HepG2 (cell line): ENCODE measurements around the gene BTBD19. TPM values are rescaled to one million over a fixed set of nuclear protein-coding genes. Genes with fewer than 3 reads are reported as not detected.

Source experiments
- ARNT ChIP-seq: fragments of 450-650 bp; IDR thresholded peaks from 2 replicates; pipeline ENCODE4 v1.6.1; 2017
- CAMTA2 ChIP-seq: sonication (generic); formaldehyde crosslinking; IDR thresholded peaks from 2 replicates; pipeline ENCODE4 v1.4.0; 2020; ENCODE audit warnings: mild to moderate bottlenecking, missing genetic modification reagents, borderline replicate concordance
- FOXA3 ChIP-seq: IDR thresholded peaks from 2 replicates; pipeline ENCODE4 v1.6.1; 2016; ENCODE audit warnings: missing genetic modification reagents, missing compliant biosample characterization
- FOXP1 ChIP-seq, 2 experiments: fragments of 450-650 bp in 1 of 2; IDR thresholded peaks; 2 replicates each; pipeline ENCODE4 v1.6.1; 2017 to 2018; ENCODE audit warnings: antibody characterized with exemption in 1 of 2
- HHEX ChIP-seq: IDR thresholded peaks from 2 replicates; pipeline ENCODE4 v1.6.1; 2016; ENCODE audit warnings: control low read depth
- MYNN ChIP-seq: sonication (generic); formaldehyde crosslinking; IDR thresholded peaks from 2 replicates; pipeline ENCODE4 v1.4.0; 2020; ENCODE audit warnings: mild to moderate bottlenecking, low read depth, missing genetic modification reagents
- NCOR1 ChIP-seq: fragments of 200-600 bp; sonication (generic); IDR thresholded peaks from 2 replicates; pipeline ENCODE4 v1.7.0; 2017; ENCODE audit warnings: antibody characterized with exemption, low read length, borderline replicate concordance
- NFKB2 ChIP-seq: sonication (generic); formaldehyde crosslinking; IDR thresholded peaks from 2 replicates; pipeline ENCODE4 v1.4.0; 2020; ENCODE audit warnings: missing genetic modification reagents, borderline replicate concordance
- NR1H2 ChIP-seq: sonication (generic); formaldehyde crosslinking; IDR thresholded peaks from 2 replicates; pipeline ENCODE4 v1.8.1; 2022; ENCODE audit warnings: low read depth, missing genetic modification reagents, borderline replicate concordance
- RFX5 ChIP-seq: IDR thresholded peaks from 2 replicates; pipeline ENCODE4 v1.6.1; 2011; ENCODE audit warnings: low read depth, low read length, improper control_type of control experiment
- SIX1 ChIP-seq: sonication (generic); formaldehyde crosslinking; IDR thresholded peaks from 2 replicates; pipeline ENCODE4 v1.4.0; 2020; ENCODE audit warnings: missing genetic modification reagents, borderline replicate concordance
- SMAD9 ChIP-seq: sonication (generic); formaldehyde crosslinking; IDR thresholded peaks from 2 replicates; pipeline ENCODE4 v1.5.1; 2020; ENCODE audit warnings: mild to moderate bottlenecking, missing genetic modification reagents
- SOX13 ChIP-seq, 3 experiments: fragments of 450-650 bp in 1 of 3; sonication (generic) in 1 of 3; formaldehyde crosslinking in 1 of 3; IDR thresholded peaks in 2 of 3; conservative IDR thresholded peaks in 1 of 3; 2 replicates each; pipeline versions ENCODE4 v1.5.0 to v1.6.1; 2016 to 2020; ENCODE audit warnings: antibody characterized with exemption in 1 of 3, mild to moderate bottlenecking in 1 of 3, missing compliant biosample characterization in 1 of 3, missing genetic modification reagents in 1 of 3, moderate library complexity in 1 of 3
- ZNF138 ChIP-seq: sonication (generic); formaldehyde crosslinking; IDR thresholded peaks from 2 replicates; pipeline ENCODE4 v1.5.0; 2020; ENCODE audit warnings: mild to moderate bottlenecking, low read depth, missing genetic modification reagents
- ZNF24 ChIP-seq: fragments of 450-650 bp; IDR thresholded peaks from 2 replicates; pipeline ENCODE4 v1.6.1; 2017; ENCODE audit warnings: antibody characterized with exemption, mild to moderate bottlenecking
- ZNF460 ChIP-seq: sonication (generic); formaldehyde crosslinking; IDR thresholded peaks from 2 replicates; pipeline ENCODE4 v1.5.1; 2020; ENCODE audit warnings: missing genetic modification reagents, mild to moderate bottlenecking, borderline replicate concordance
- ZNF556 ChIP-seq: sonication (generic); formaldehyde crosslinking; IDR thresholded peaks from 2 replicates; pipeline ENCODE4 v1.4.0; 2020; ENCODE audit warnings: mild to moderate bottlenecking, missing genetic modification reagents, borderline replicate concordance
- ZNF564 ChIP-seq: sonication (generic); formaldehyde crosslinking; IDR thresholded peaks from 2 replicates; pipeline ENCODE4 v1.8.1; 2023; ENCODE audit warnings: mild to moderate bottlenecking, missing genetic modification reagents
- polyA plus RNA-seq, 8 experiments: library from polyadenylated mRNA; depleted of rRNA in 3 of 8; stranded (reverse) in 7 of 8; unstranded in 1 of 8; fragments of >200 nt; fragmentation: Illumina TruSeq in 4 of 8; extraction: Trizol in 4 of 8; gene quantifications; 2 replicates each; pipeline versions ENCODE4 v1.2.1 to v1.2.3, GENCODE V29; 2011 to 2016; ENCODE audit warnings: low read depth in 4 of 8, missing spikeins in 1 of 8, mixed read lengths in 1 of 8; ENCODE audit not compliant: insufficient read depth in 1 of 8
- total RNA-seq, 5 experiments: library from RNA; depleted of rRNA; stranded (reverse); fragments of >200 nt; fragmentation: Illumina TruSeq; extraction: Trizol; gene quantifications; 2 replicates each; pipeline ENCODE4 v1.2.3, GENCODE V29; 2016; ENCODE audit warnings: low read depth in 1 of 5
- TF ChIP-seq, protein P1 (sequence below): fragments of 450-650 bp; IDR thresholded peaks from 2 replicates; pipeline ENCODE4 v1.6.1; 2017; ENCODE audit warnings: mild to moderate bottlenecking
- TF ChIP-seq, protein P2 (sequence below): sonication (generic); formaldehyde crosslinking; IDR thresholded peaks from 2 replicates; pipeline ENCODE4 v1.4.0; 2020; ENCODE audit warnings: missing genetic modification reagents, borderline replicate concordance
- TF ChIP-seq, protein P3 (sequence below): sonication (generic); formaldehyde crosslinking; IDR thresholded peaks from 2 replicates; pipeline ENCODE4 v1.8.0; 2022; ENCODE audit warnings: mild to moderate bottlenecking, missing genetic modification reagents
- TF ChIP-seq, protein P4 (sequence below): IDR thresholded peaks from 2 replicates; pipeline ENCODE4 v1.6.1; 2012; ENCODE audit warnings: low read depth, low read length, improper control_type of control experiment

BTBD19 gene
- total and polyA plus RNA-seq, 2 of the 13 experiments (the other 11 are each of a cell fraction or from before 2014, with no cell fraction given): 2.7 to 6.7 TPM

DNA sequence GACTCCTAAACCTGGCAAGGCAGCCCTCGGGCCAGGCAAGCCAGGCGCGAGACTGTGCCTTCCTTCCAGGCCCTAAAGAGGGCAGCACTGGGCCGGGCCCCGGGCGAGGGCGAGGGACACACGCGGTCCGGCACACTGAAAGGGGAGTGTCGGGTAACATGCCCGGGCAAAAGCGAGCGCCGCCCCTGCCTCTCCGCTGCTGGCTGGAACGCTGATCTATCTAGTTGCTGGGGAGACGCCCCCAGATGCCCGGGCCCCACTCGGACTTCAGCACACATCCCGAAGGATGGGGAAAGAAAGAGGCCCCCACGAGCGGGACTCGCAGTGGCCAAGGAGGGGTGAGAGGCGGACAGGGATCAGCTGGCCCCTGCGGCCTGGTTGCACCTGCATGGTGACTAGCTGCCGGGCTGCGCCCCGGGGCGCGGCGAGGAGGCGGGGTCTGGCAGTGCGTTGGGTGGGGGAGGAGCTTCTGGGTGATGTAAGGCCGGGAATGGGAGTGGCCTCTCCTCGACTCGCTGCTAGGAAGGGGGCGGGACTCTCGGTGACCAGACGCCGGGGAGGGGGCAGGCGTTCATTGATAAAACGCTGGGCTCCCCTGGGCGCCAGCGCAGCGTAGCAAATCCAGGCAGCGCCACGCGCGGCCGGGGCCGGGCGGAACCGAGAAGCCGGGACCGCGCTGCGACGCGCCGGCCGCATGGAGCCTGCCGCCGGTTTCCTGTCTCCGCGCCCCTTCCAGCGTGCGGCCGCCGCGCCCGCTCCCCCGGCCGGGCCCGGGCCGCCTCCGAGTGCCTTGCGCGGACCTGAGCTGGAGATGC lies 8.3 kb upstream of the BTBD19 start, which contains the start of gene PLK3 (continued):
- TF ChIP-seq, protein P1, sequence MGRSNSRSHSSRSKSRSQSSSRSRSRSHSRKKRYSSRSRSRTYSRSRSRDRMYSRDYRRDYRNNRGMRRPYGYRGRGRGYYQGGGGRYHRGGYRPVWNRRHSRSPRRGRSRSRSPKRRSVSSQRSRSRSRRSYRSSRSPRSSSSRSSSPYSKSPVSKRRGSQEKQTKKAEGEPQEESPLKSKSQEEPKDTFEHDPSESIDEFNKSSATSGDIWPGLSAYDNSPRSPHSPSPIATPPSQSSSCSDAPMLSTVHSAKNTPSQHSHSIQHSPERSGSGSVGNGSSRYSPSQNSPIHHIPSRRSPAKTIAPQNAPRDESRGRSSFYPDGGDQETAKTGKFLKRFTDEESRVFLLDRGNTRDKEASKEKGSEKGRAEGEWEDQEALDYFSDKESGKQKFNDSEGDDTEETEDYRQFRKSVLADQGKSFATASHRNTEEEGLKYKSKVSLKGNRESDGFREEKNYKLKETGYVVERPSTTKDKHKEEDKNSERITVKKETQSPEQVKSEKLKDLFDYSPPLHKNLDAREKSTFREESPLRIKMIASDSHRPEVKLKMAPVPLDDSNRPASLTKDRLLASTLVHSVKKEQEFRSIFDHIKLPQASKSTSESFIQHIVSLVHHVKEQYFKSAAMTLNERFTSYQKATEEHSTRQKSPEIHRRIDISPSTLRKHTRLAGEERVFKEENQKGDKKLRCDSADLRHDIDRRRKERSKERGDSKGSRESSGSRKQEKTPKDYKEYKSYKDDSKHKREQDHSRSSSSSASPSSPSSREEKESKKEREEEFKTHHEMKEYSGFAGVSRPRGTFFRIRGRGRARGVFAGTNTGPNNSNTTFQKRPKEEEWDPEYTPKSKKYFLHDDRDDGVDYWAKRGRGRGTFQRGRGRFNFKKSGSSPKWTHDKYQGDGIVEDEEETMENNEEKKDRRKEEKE: no peak
- peak; percentile 77 for TF ChIP-seq ZNF24
- TF ChIP-seq ZNF460 (CRISPR knock-in tag): peak; percentile 43; the same call in 1 of the 2 replicates
- no peak for TF ChIP-seq ARNT
- no peak for TF ChIP-seq SMAD9 (CRISPR knock-in tag)
- TF ChIP-seq ZNF564 (CRISPR knock-in tag): no peak; the same call in 1 of the 2 replicates
- no peak; the same call in 1 of the 2 replicates for TF ChIP-seq CAMTA2 (CRISPR knock-in tag)
- TF ChIP-seq, protein P2, sequence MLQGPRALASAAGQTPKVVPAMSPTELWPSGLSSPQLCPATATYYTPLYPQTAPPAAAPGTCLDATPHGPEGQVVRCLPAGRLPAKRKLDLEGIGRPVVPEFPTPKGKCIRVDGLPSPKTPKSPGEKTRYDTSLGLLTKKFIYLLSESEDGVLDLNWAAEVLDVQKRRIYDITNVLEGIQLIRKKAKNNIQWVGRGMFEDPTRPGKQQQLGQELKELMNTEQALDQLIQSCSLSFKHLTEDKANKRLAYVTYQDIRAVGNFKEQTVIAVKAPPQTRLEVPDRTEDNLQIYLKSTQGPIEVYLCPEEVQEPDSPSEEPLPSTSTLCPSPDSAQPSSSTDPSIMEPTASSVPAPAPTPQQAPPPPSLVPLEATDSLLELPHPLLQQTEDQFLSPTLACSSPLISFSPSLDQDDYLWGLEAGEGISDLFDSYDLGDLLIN (CRISPR knock-in tag): no peak
- TF ChIP-seq NCOR1: no peak; the same call in 1 of the 2 replicates
- TF ChIP-seq MYNN (CRISPR knock-in tag): no peak
- peak; percentile 79 for TF ChIP-seq ZNF556 (CRISPR knock-in tag)
- peak; percentile 78 for TF ChIP-seq SIX1
- TF ChIP-seq FOXP1 (IDR thresholded peaks at IDR 0.05): no peak
- no peak; the same call in 1 of the 2 replicates for TF ChIP-seq FOXP1 (CRISPR knock-in tag; IDR thresholded peaks at IDR 0.05)
- TF ChIP-seq FOXA3 (CRISPR knock-in tag): peak; percentile 59
- TF ChIP-seq, protein P3, sequence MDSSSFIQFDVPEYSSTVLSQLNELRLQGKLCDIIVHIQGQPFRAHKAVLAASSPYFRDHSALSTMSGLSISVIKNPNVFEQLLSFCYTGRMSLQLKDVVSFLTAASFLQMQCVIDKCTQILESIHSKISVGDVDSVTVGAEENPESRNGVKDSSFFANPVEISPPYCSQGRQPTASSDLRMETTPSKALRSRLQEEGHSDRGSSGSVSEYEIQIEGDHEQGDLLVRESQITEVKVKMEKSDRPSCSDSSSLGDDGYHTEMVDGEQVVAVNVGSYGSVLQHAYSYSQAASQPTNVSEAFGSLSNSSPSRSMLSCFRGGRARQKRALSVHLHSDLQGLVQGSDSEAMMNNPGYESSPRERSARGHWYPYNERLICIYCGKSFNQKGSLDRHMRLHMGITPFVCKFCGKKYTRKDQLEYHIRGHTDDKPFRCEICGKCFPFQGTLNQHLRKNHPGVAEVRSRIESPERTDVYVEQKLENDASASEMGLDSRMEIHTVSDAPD: peak; percentile 82
- TF ChIP-seq RFX5: peak; percentile 40; the same call in 1 of the 2 replicates
- TF ChIP-seq ZNF138 (CRISPR knock-in tag): no peak
- no peak for TF ChIP-seq HHEX (CRISPR knock-in tag)
- peak; percentile 54 for TF ChIP-seq SOX13 (IDR thresholded peaks at IDR 0.05)
- TF ChIP-seq SOX13 (CRISPR knock-in tag; conservative IDR thresholded peaks at IDR 0.05 in 1 of 2, IDR thresholded peaks at IDR 0.05 in 1 of 2): peak in 1 of 2 experiments; percentile 30; a peak in 1 of 4 replicates
- peak; percentile 56; the same call in 1 of the 2 replicates for TF ChIP-seq NFKB2 (CRISPR knock-in tag)
- no peak for TF ChIP-seq NR1H2 (CRISPR knock-in tag)
- TF ChIP-seq, protein P4, sequence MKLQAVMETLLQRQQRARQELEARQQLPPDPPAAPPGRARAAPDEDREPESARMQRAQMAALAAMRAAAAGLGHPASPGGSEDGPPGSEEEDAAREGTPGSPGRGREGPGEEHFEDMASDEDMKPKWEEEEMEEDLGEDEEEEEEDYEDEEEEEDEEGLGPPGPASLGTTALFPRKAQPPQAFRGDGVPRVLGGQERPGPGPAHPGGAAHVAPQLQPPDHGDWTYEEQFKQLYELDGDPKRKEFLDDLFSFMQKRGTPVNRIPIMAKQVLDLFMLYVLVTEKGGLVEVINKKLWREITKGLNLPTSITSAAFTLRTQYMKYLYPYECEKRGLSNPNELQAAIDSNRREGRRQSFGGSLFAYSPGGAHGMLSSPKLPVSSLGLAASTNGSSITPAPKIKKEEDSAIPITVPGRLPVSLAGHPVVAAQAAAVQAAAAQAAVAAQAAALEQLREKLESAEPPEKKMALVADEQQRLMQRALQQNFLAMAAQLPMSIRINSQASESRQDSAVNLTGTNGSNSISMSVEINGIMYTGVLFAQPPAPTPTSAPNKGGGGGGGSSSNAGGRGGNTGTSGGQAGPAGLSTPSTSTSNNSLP: no peak; the same call in 1 of the 2 replicates
